Stimulated activated CD8-positive, alpha-beta memory T cell treated with anti-CD3 and anti-CD28 coated beads, Interleukin-7, amount 100 ng/mL, for 48 hours (primary cell): ENCODE measurements around the gene CKS2.
"Not testable (repeated sequence)": the region's sequence is repeated elsewhere in the genome, so short reads cannot be mapped to it uniquely, and the experiment has no call there.

ENCODE experiments used
- DNase-seq, 2 donors: peaks; one replicate each; pipeline ENCODE4 v3.0.0-alpha.2; 2020; ENCODE audit warnings: low read depth in 1 of 2; ENCODE audit errors: extremely low read depth in 1 of 2

Gene CKS2

DNA sequence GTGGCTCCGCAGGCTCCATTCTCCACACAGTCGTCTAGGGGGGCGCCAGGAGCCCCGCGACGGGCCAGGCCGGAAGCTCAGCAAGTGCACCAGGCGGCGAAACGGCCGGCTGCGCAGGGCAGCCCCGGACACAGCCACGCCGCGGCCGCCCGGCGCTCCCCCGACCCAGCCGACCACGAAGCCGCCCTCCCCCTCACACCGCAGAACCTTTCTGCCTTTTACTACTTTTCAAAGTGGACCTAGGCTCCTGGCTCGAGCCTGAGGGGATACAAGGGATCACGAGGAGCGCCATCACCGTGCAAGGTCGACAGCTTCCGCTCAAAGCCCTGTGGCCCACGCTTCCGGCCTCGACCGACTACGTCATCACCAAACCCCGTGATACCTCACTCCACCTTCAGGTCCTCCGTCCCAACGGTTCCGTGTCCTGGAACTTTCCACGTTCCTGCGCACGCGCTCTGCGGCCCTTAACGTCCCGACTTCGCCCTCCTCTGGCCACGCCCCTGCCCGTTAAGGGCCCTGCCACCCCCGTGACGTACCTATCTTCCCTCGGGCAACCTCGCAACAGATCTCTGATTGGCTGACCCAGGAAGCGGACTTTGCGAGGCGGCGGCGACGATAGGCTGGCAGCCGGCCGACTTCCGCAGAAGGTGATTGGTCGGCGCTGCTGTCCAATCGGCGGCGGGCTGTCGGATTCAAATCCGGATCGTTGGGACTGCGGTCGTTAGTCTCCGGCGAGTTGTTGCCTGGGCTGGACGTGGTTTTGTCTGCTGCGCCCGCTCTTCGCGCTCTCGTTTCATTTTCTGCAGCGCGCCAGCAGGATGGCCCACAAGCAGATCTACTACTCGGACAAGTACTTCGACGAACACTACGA, at the start of gene CKS2:
TSS of gene CKS2 (plus strand) at position 721 of the 871 bp plus-strand sequence. CDS start at position 819, 98 bp downstream.
- DNase-seq, result peak; percentile 99 to 100

- DNase-seq, result no peak
Measured at GRCh38 chr9:89273528-89274279, 37.3 kb upstream of the CKS2 start.

- DNase-seq, result peak in 1 of 2 donors; percentile 38
Measured at GRCh38 chr9:89274838-89275237, 36.2 kb upstream of the CKS2 start.

DNA sequence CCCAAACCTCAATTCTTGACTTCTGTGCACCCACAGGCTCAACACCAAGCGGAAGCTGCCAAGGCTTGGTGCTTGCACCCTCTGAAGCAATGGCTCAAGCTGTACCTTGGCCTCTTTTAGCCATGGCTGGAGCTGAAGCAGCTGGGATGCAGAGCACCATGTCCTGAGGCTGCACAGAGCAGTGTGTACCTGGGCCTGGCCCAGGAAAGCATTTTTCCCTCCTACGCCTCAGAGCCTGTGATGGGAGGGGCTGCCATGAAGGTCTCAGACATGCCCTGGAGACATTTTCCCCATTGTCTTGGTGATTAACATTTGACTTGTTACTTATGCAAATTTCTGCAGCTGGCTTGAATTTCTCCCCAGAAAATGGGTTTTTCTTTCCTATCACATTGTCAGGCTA, 35.0 kb upstream of the CKS2 start:
- DNase-seq, result not testable (repeated sequence)

DNA sequence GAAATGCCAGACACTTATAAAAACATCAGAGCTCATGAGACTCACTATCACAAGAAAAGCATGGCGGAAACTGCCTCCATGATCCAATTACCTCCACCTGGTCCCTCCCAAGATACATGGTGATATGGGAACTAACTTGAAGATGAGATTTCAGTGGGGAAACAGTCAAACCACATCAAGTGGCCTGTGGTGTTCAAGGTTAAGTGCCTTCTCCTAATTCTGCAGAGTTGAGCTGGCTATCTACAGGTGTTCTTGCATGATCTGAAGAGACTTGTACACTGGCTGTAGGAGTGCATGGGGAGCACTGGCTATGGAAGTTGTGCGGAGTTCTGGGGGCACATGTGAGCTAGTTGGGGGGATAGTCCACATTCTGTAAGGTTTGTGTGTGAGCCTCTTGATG, 34.0 kb upstream of the CKS2 start:
- DNase-seq, result no peak

- DNase-seq, result no peak
Measured at GRCh38 chr9:89277454-89277853, 33.5 kb upstream of the CKS2 start.

- DNase-seq, result no peak
Measured at GRCh38 chr9:89278551-89278950, 32.4 kb upstream of the CKS2 start.

DNA sequence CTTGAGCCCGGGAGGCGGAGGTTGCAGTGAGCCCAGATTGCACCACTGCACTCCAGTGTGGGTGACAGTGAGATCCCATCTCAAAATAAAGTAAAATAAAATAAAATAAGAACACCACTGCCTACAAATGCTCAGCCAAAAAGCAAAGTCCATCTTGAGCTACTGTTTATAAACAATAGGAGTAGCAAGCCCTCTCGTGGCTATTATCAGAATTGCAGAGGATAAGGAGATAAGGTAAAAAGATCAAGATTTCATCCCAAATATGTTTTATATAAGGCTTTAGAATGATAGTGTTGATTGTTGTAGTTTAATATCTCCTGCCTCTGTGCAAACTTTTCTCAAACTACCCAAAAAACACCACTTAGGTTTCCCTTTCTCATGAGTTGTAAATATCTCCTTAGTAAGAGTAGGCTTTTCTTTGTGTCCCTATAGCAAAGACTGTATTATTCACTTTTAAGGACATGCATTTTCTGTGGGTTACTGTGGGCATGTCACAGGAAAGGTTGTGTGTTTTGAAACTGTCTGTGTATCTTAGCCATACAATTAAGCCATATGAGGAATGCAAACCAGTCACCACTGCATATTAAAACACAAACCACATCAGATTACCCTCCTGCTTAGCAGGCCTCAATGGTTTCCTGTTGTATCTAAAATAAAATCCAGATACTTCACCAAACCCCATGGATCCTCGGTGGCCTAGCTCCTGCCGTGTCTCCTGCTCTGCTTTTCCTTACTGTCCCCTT, 31.8 kb upstream of the CKS2 start:
- DNase-seq, result no peak

DNA sequence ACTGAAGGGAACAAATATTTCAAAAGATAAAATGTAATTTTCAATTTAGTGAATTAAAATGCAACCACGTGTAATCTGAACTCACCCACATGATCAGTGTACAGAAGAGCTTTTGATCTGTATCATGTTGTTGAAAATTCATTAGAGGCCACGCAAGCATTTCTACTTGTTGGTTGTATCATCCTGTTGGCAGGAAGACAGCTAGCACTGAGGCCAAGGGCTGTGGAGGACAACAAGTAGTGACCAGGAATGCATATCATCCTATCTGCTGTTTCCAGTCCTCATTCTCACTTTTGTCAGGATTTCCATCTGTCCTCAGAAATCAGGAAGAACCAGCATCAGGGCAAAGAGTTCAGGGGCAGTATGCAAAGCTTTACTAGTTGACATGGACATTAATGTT, 29.9 kb upstream of the CKS2 start:
- DNase-seq, result no peak

DNA sequence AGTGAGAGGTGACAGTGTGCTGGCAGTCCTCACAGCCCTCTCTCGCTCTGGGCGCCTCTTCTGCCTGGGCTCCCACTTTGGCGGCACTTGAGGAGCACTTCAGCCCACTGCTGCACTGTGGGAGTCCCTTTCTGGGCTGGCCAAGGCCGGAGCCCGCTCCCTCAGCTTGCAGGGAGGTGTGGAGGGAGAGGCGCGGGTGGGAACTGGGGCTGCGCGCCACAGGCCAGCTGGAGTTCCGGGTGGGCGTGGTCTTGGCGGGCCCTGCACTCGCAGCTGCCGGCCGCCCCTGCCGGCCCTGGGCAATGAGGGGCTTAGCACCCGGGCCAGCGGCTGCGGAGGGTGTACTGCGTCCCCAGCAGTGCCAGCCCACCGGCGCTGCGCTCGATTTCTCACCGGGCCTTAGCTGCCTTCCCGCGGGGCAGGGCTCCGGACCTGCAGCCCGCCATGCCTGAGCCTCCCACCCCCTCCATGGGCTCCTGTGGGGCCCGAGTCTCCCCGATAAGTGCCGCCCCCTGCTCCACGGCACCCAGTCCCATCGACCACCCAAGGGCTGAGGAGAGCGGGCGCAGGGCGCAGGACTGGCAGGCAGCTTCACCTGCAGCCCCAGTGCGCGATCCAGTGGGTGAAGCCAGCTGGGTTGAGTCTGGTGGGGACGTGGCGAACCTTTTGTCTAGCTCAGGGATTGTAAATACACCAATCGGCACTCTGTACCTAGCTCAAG, 28.6 kb upstream of the CKS2 start:
- not testable (repeated sequence) for DNase-seq

DNA sequence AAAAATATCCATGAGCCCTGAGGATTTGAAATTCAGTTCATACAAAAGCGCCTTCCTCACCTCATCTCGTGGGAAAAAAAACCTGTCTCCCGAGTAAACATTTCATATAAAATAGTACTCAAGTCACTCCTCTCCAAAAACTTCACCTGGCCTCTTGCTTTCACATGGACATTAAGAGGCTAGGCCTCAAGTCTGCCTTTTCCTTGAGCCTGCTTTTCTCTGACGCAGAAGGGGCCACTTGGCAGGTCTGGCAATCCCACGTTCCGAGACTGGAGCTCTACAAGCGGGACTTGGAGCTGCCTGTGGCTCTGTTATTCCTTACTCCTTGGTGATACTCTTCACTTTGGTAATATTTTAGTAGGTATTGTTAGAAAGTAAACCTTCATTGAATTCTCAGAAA, 26.9 kb upstream of the CKS2 start:
- DNase-seq, result no peak

GRCh38 chr9:89291741-89292140, 19.3 kb upstream of the CKS2 start:
- no peak for DNase-seq

GRCh38 chr9:89293014-89293413, 18.0 kb upstream of the CKS2 start:
- DNase-seq, result no peak

- DNase-seq, result no peak
Measured at GRCh38 chr9:89295400-89295799, 15.6 kb upstream of the CKS2 start.

GRCh38 chr9:89301996-89302395, 9.0 kb upstream of the CKS2 start:
- DNase-seq, result not testable (repeated sequence)

GRCh38 chr9:89304020-89304833, 6.8 kb upstream of the CKS2 start:
- no peak for DNase-seq

- no peak for DNase-seq
Measured at GRCh38 chr9:89304834-89305188, 6.2 kb upstream of the CKS2 start.

DNA sequence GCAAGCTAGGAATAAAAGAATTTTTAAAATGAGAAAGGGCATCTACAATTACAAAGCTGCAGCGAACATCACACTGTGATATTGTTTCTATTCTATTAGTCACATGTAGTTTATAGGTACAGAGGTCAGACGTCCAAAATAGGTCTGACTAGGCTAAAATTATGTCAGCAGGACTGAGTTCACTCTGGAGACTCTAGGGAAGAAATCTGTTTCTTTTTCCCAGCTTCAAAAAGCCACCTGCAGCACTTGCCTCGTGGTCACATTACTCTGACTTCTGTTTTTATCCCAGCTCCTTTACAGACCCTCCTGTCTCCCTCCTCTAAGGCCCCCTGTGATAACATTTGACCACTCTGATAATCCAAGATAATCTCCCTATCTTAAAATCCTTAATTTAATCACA, 5.1 kb upstream of the CKS2 start:
- DNase-seq, result no peak

- DNase-seq, result no peak
Measured at GRCh38 chr9:89309166-89309565, 1.8 kb upstream of the CKS2 start.
